NB4 (cell line): Measurements from ENCODE around the gene PDE4B.
"Not testable (repeated sequence)": the region's sequence is repeated elsewhere in the genome, so short reads cannot be mapped to it uniquely, and the experiment has no call there.

ENCODE experiments used
- DNase-seq: peaks from one replicate; pipeline ENCODE4 v3.0.0; 2010; ENCODE audit warnings: low read depth
- H3K4me3 ChIP-seq: one replicate; pipeline ENCODE4 v1.5.1; 2011; ENCODE audit warnings: mild to moderate bottlenecking, low read depth, low read length, moderate library complexity
- CTCF ChIP-seq: IDR thresholded peaks from one replicate; pipeline ENCODE4 v1.5.1; 2012; ENCODE audit warnings: low read depth, low read length
- MYC ChIP-seq: IDR thresholded peaks from 2 replicates; pipeline ENCODE4 v1.6.1; 2011; ENCODE audit warnings: low read depth, low read length
- POLR2A ChIP-seq: IDR thresholded peaks from 2 replicates; pipeline ENCODE4 v1.6.1; 2011; ENCODE audit warnings: mild to moderate bottlenecking; ENCODE audit not compliant: insufficient read length; ENCODE audit errors: extremely low read depth
- TF ChIP-seq, protein P1 (sequence below): IDR thresholded peaks from 2 replicates; pipeline ENCODE4 v1.6.1; 2011; ENCODE audit warnings: low read depth, low read length

The PDE4B gene

GRCh38 chr1:66132324-66132723 is 339.6 kb downstream of the PDE4B start:
- no peak for DNase-seq
- no peak overlapping the region for H3K4me3 ChIP-seq
- no peak for TF ChIP-seq MYC
- TF ChIP-seq, protein P1, sequence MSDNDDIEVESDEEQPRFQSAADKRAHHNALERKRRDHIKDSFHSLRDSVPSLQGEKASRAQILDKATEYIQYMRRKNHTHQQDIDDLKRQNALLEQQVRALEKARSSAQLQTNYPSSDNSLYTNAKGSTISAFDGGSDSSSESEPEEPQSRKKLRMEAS: no peak
- TF ChIP-seq POLR2A: no peak
- TF ChIP-seq CTCF: no peak

DNA sequence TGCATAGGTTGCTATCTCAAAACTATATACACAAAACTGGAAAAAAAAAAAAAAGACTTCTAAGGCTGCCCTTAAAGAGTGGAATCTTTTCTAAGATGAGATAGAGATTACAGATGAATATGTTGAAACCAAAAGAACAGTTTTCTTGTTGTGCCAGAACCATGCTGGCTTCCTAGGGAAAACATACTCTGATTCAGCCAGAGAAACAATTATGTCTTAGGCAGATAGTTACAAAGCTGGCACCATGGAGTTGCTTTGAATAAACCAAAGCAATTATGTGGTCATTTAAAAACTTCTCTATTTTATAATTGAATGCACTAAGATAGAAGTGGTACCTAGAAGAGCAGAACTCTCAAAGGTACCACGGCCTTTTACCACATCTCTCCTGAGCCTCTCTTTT is 341.3 kb downstream of the PDE4B start:
- TF ChIP-seq MYC (no peak), POLR2A (no peak), CTCF (no peak)
- TF ChIP-seq, protein P1: no peak

GRCh38 chr1:66135161-66135560 is 342.5 kb downstream of the PDE4B start:
- DNase-seq: no peak
- no peak overlapping the region for H3K4me3 ChIP-seq
- TF ChIP-seq, protein P1: no peak
- TF ChIP-seq CTCF: no peak
- TF ChIP-seq MYC: no peak
- no peak for TF ChIP-seq POLR2A

More for the DNA sequence above, 341.3 kb downstream of the PDE4B start:
- no peak for DNase-seq
- no peak overlapping the region for H3K4me3 ChIP-seq

- not testable (repeated sequence) for DNase-seq, H3K4me3 ChIP-seq
Observed at GRCh38 chr1:66136423-66136822, 343.7 kb downstream of the PDE4B start.

DNA sequence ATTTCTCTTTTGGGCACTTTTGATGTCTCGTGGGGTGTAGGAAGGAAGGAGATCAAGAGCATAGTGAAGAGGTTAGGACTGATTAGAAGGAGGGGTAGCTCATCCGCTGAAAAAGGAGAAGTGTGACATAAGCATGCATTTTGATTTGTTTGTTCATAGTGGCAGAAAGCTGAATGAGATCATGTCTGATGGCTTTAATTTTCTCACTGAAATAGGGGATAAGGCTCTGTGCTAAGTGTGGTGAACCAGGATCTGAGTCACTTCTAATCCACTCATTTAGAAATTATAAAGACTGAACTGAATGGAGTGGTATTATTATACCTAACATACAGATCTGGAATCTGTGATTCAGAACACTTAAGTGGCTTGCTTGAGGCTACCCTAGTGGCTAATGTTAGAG is 344.5 kb downstream of the PDE4B start:
- TF ChIP-seq CTCF (no peak), MYC (no peak), POLR2A (no peak)
- TF ChIP-seq, protein P1: no peak
- no peak for DNase-seq
- H3K4me3 ChIP-seq: no peak overlapping the region

DNA sequence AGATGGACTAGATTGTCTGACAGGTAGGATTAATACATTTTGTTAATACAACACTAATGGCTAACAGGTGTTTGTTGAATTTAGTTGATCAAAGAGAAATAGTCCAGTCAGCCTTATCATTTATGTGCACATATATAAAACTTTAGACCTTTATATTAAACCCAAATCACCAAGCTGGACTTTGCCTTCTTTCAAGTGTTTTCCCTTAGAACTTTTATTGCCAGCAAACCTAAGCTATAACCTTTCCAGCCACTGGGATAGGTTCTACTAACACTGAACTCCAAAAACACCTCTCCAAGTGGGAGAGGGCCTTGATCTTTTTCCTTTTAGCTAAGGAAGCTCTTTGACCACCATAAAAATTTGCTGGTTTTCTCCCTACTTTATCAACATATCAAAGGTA is 345.9 kb downstream of the PDE4B start:
- TF ChIP-seq CTCF: no peak
- TF ChIP-seq MYC: no peak
- TF ChIP-seq, protein P1: no peak
- no peak for TF ChIP-seq POLR2A
- DNase-seq: no peak
- H3K4me3 ChIP-seq: no peak overlapping the region
